GM12878 (cell line): ENCODE data around the gene MOGAT1. TPM values are rescaled to one million over a fixed set of nuclear protein-coding genes. Genes with fewer than 3 reads are reported as not detected.

Experiments used
- ATAC-seq: fragments of 200-7000 bp; cut with Tn5 transposase; 3 replicates; pipeline ENCODE4 v1.9.1; 2020; ENCODE audit warnings: mild to moderate bottlenecking, moderate library complexity
- BruUV-seq: library from RNA; stranded (reverse); fragments of 400-500 nt; replicated peaks from 2 replicates; lab custom pipeline; 2021; lab: Mats Ljungman, UMichigan
- CTCF ChIA-PET: fragments of 300-600 bp; sonication (Branson Sonifier 250); formaldehyde crosslinking; extraction: SDS; loops from one replicate; lab custom pipeline; 2021; ENCODE audit warnings: inconsistent platforms; lab: Yijun Ruan, JAX
- POLR2A ChIA-PET: fragments of 350-600 bp; formaldehyde crosslinking; extraction: SDS; loops from one replicate; lab custom pipeline; 2021; ENCODE audit warnings: inconsistent platforms; lab: Charles Lee
- RAD21 ChIA-PET: fragments of 300-600 bp; sonication (Branson Sonifier 250); formaldehyde crosslinking; loops from one replicate; lab custom pipeline; 2023; ENCODE audit warnings: antibody characterized with exemption; ENCODE audit not compliant: unreplicated experiment; lab: Charles Lee
- SMC1A ChIA-PET: fragments of 300-600 bp; sonication (Branson Sonifier 250); formaldehyde crosslinking; loops from one replicate; lab custom pipeline; 2023; ENCODE audit not compliant: unreplicated experiment, uncharacterized antibody; lab: Charles Lee
- DNase-seq: peaks from one replicate; pipeline ENCODE4 v3.0.0-alpha.2; 2011; ENCODE audit warnings: low read depth, low spot score
- FAIRE-seq: peaks from 3 replicates; lab custom pipeline; 2011; peaks lifted over from hg19 to GRCh38; lab: Jason Lieb, UNC
- H2AFZ ChIP-seq: 2 replicates; pipeline ENCODE4 v1.6.0; 2011; ENCODE audit warnings: low read depth, low read length, control low read depth; ENCODE audit not compliant: control insufficient read depth
- H3K27ac ChIP-seq: 2 replicates; pipeline ENCODE4 v1.5.1; 2011; ENCODE audit warnings: control low read depth; ENCODE audit not compliant: control insufficient read depth, insufficient read depth
- H3K27me3 ChIP-seq, 2 experiments: replicated peaks in 1 of 2; 2 replicates each; pipeline versions ENCODE4 v1.6.0 to v1.6.1; 2011; ENCODE audit warnings: low read length in 1 of 2; ENCODE audit not compliant: control insufficient read depth in 2 of 2, insufficient read depth in 2 of 2
- H3K36me3 ChIP-seq, 2 experiments: 2 replicates each; pipeline ENCODE4 v1.5.1; 2011; ENCODE audit warnings: low read length in 1 of 2; ENCODE audit not compliant: control insufficient read depth in 2 of 2, insufficient read depth in 2 of 2
- H3K4me1 ChIP-seq: 2 replicates; pipeline ENCODE4 v1.6.1; 2011; ENCODE audit warnings: mild to moderate bottlenecking, low read length, moderate library complexity, mixed read lengths; ENCODE audit not compliant: control insufficient read depth, insufficient read depth
- H3K4me2 ChIP-seq: 2 replicates; pipeline ENCODE4 v1.6.0; 2011; ENCODE audit warnings: control low read depth; ENCODE audit not compliant: control insufficient read depth, insufficient read depth
- H3K4me3 ChIP-seq: fragments of 200-600 bp; sonication (generic); 2 replicates; pipeline ENCODE4 v1.5.1; 2016
- H3K79me2 ChIP-seq: 2 replicates; pipeline ENCODE4 v1.6.0; 2011; ENCODE audit warnings: low read length; ENCODE audit not compliant: control insufficient read depth, insufficient read depth
- H3K9ac ChIP-seq: 2 replicates; pipeline ENCODE4 v1.8.0; 2011; ENCODE audit warnings: low read length, control low read depth, mixed read lengths; ENCODE audit not compliant: control insufficient read depth, insufficient read depth
- H3K9me3 ChIP-seq: replicated peaks from 3 replicates; pipeline ENCODE4 v1.5.1; 2011; ENCODE audit warnings: mild to moderate bottlenecking, low read length; ENCODE audit not compliant: control insufficient read depth, insufficient read depth
- H4K20me1 ChIP-seq: 2 replicates; pipeline ENCODE4 v1.6.0; 2011; ENCODE audit not compliant: control insufficient read depth, insufficient read depth
- CBFB ChIP-seq: IDR thresholded peaks from 2 replicates; pipeline ENCODE4 v1.6.1; 2016; ENCODE audit warnings: antibody characterized with exemption, low read depth
- CHD2 ChIP-seq: IDR thresholded peaks from 2 replicates; pipeline ENCODE4 v1.6.1; 2011; ENCODE audit warnings: low read depth, low read length, improper control_type of control experiment, borderline replicate concordance
- CREM ChIP-seq: IDR thresholded peaks from 2 replicates; pipeline ENCODE4 v1.6.1; 2014; ENCODE audit warnings: antibody characterized with exemption, low read depth
- ELK1 ChIP-seq: IDR thresholded peaks from 2 replicates; pipeline ENCODE4 v1.6.1; 2012; ENCODE audit warnings: low read depth, low read length, improper control_type of control experiment
- FOXK2 ChIP-seq: fragments of 450-650 bp; IDR thresholded peaks from 2 replicates; pipeline ENCODE4 v1.6.1; 2017; ENCODE audit warnings: mild to moderate bottlenecking, moderate library complexity
- HCFC1 ChIP-seq: fragments of 150-350 bp; IDR thresholded peaks from 2 replicates; pipeline ENCODE4 v1.6.1; 2014; ENCODE audit warnings: low read length
- HDAC2 ChIP-seq: fragments of 200-600 bp; sonication (generic); IDR thresholded peaks from 2 replicates; pipeline ENCODE4 v1.6.1; 2017
- HDGF ChIP-seq: fragments of 450-650 bp; IDR thresholded peaks from 2 replicates; pipeline ENCODE4 v1.6.1; 2016; ENCODE audit warnings: antibody characterized with exemption
- KDM1A ChIP-seq: fragments of 200-600 bp; sonication (generic); IDR thresholded peaks from 2 replicates; pipeline ENCODE4 v1.6.1; 2016; ENCODE audit warnings: borderline replicate concordance
- NR2C1 ChIP-seq: fragments of 450-650 bp; IDR thresholded peaks from 2 replicates; pipeline ENCODE4 v1.6.1; 2017; ENCODE audit warnings: antibody characterized with exemption, mild to moderate bottlenecking, moderate library complexity
- NR2C2 ChIP-seq: IDR thresholded peaks from 2 replicates; pipeline ENCODE4 v1.6.1; 2011; ENCODE audit warnings: borderline replicate concordance, low read depth; ENCODE audit not compliant: control insufficient read depth, insufficient read length
- RUNX3 ChIP-seq: IDR thresholded peaks from 2 replicates; pipeline ENCODE4 v1.6.1; 2012; ENCODE audit warnings: low read length, inconsistent platforms
- SREBF1 ChIP-seq: IDR thresholded peaks from 2 replicates; pipeline ENCODE4 v1.6.1; 2012; ENCODE audit warnings: mild to moderate bottlenecking, low read length
- SUPT20H ChIP-seq: IDR thresholded peaks from 2 replicates; pipeline ENCODE4 v1.6.1; 2011; ENCODE audit warnings: low read depth, mild to moderate bottlenecking, low read length, moderate library complexity, borderline replicate concordance; ENCODE audit not compliant: control insufficient read depth
- TBL1XR1 ChIP-seq: IDR thresholded peaks from 2 replicates; pipeline ENCODE4 v1.6.1; 2012; ENCODE audit warnings: low read depth, low read length, improper control_type of control experiment
- TCF12 ChIP-seq: IDR thresholded peaks from 2 replicates; pipeline ENCODE4 v1.6.1; 2011; ENCODE audit warnings: low read depth, mild to moderate bottlenecking, low read length
- ZNF217 ChIP-seq: fragments of 450-650 bp; IDR thresholded peaks from 2 replicates; pipeline ENCODE4 v1.6.1; 2017; ENCODE audit warnings: antibody characterized with exemption, mild to moderate bottlenecking
- WGBS: methylation state at CpG from one replicate; pipeline ENCODE4 v1.1.6; 2016; ENCODE audit warnings: low lambda C conversion rate; ENCODE audit not compliant: insufficient replicate concordance, insufficient coverage; ENCODE audit errors: missing lambda C conversion rate; 5-methylcytosine and 5-hydroxymethylcytosine counted together
- in situ Hi-C: fragments of 300-500 bp; cut with MboI; formaldehyde crosslinking; loops from 9 replicates; pipeline ENCODE4 v1.14.3; 2018; ENCODE audit warnings: mixed read lengths
- intact Hi-C: fragments of 100-400 bp; cut with micrococcal nuclease; formaldehyde crosslinking; loops from one replicate; pipeline ENCODE4 v1.14.2; 2022; ENCODE audit not compliant: unreplicated experiment
- polyA plus RNA-seq, 11 experiments: library from polyadenylated mRNA; depleted of rRNA in 4 of 11; unstranded in 6 of 11; stranded (reverse) in 5 of 11; fragments of >200 nt; fragmentation: Nextera tagmentation in 4 of 11; fragmentation: Illumina TruSeq in 1 of 11; extraction: Ambion mirVana in 4 of 11; extraction: Trizol in 1 of 11; gene quantifications; 1 replicate in 1 of 11; 2 replicates in 10 of 11; pipeline versions ENCODE4 v1.2.1 to v1.2.3, GENCODE V29; 2011 to 2016; ENCODE audit warnings: inconsistent platforms in 2 of 11, missing spikeins in 2 of 11, low read depth in 1 of 11
- total RNA-seq, 4 experiments: library from RNA; depleted of rRNA in 3 of 4; stranded (reverse); fragments of >200 nt in 3 of 4; fragmentation: Illumina TruSeq in 1 of 4; extraction: Trizol in 1 of 4; gene quantifications; 2 replicates each; pipeline versions ENCODE4 v1.2.1 to v1.2.3, GENCODE V29; 2013 to 2021

MOGAT1 gene
- total and polyA plus RNA-seq, 10 of the 15 experiments (the other 5 are each of a cell fraction or from before 2014, with no cell fraction given), result not detected

GRCh38 chr2:222734703-222735014 lies 63.2 kb downstream of the MOGAT1 start:
- H2AFZ ChIP-seq, result peak overlapping the region; percentile 35; the same call in 1 of the 2 replicates
- FAIRE-seq (peak; percentile 73), ATAC-seq (peak; percentile 68), DNase-seq (peak; percentile 41)
- ChIA-PET CTCF (interaction anchor here (0.8 to 1.4 kb wide), 3 partner anchors 16 to 27 kb away, joined by 3 to 4 read pairs (median 3); no protein-coding TSS in a partner anchor), SMC1A (interaction anchor here (0.7 to 2.4 kb wide), 7 partner anchors 9 to 64 kb away, joined by 3 to 18 read pairs (median 4); no protein-coding TSS in a partner anchor), POLR2A (interaction anchor here (0.6 to 0.7 kb wide), 2 partner anchors 17 to 487 kb away, joined by 3 to 6 read pairs; no protein-coding TSS in a partner anchor), RAD21 (interaction anchor here (0.9 kb wide), 1 partner anchor 79 kb away, joined by 3 read pairs; no protein-coding TSS in a partner anchor)
- no peaks in the 10 kb centered on the region for H4K20me1 ChIP-seq
- peak overlapping the region; percentile 71 for H3K4me2 ChIP-seq
- H3K27me3 ChIP-seq, result no peaks in the 10 kb centered on the region
- peaks cover 36% of the 10 kb centered on the region for H3K4me1 ChIP-seq
- no peaks in the 10 kb centered on the region for H3K79me2 ChIP-seq
- intact Hi-C loops (no loop called here), in situ Hi-C loops (no loop called here)
- no peaks in the 10 kb centered on the region for H3K36me3 ChIP-seq
- no peak overlapping the region for H3K9ac ChIP-seq
- no TSS peak for BruUV-seq
- no peak overlapping the region; the same call in 1 of the 2 replicates for H3K4me3 ChIP-seq
- peak overlapping the region; percentile 54 for H3K27ac ChIP-seq
- H3K9me3 ChIP-seq, result no peaks in the 10 kb centered on the region; the same call in 2 of the 3 replicates
- WGBS, result 16% methylated on average over 1 of the region's 1 CpG
- TF ChIP-seq HDAC2 (no peak), NR2C2 (no peak), ZNF217 (no peak), RUNX3 (peak; percentile 56)

DNA sequence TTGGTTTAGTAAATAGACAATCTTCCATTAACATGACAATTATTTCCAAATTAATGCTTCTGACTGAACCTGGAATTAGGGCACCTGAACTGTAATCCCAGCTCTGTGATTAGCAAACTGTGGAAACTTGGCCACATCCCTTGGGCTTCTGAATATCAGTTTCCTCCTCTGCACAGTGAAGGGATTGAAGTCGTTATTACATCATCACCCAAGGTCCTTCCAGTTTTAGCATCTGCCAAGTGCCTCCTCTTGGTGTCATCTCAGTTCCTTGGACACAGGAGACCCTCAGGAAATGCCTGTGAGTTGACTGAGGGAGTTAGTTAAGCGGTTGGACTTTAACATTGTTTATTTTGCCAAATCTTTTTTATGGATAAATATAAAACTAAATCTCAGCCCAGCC lies 64.8 kb downstream of the MOGAT1 start:
- FAIRE-seq (no peak), DNase-seq (no peak), ATAC-seq (no peak)
- in situ Hi-C loops (no loop called here), intact Hi-C loops (no loop called here)
- Histone ChIP-seq H3K4me3 (no peak overlapping the region), H3K27me3 (no peaks in the 10 kb centered on the region), H3K9ac (no peak overlapping the region), H3K4me1 (peaks cover 27% of the 10 kb centered on the region), H3K79me2 (no peaks in the 10 kb centered on the region), H2AFZ (no peak overlapping the region; the same call in 1 of the 2 replicates), H3K36me3 (no peaks in the 10 kb centered on the region), H3K4me2 (no peak overlapping the region), H4K20me1 (no peaks in the 10 kb centered on the region), H3K27ac (no peak overlapping the region), H3K9me3 (no peaks in the 10 kb centered on the region; the same call in 2 of the 3 replicates)
- ChIA-PET SMC1A (interaction anchor here (0.6 to 2.4 kb wide), 4 partner anchors 10 to 130 kb away, joined by 3 to 18 read pairs (median 8); no protein-coding TSS in a partner anchor), POLR2A (no interaction called here), CTCF (no interaction called here), RAD21 (no interaction called here)
- 75% methylated on average over 2 of the region's 2 CpGs for WGBS
- BruUV-seq, result no TSS peak
- no peak for TF ChIP-seq HDGF
- TF ChIP-seq CREM, result no peak
- no peak for TF ChIP-seq KDM1A
- TF ChIP-seq TBL1XR1, result no peak
- TF ChIP-seq CHD2, result no peak
- TF ChIP-seq RUNX3, result no peak
- TF ChIP-seq NR2C1, result no peak
- no peak for TF ChIP-seq SUPT20H
- TF ChIP-seq FOXK2, result no peak
- no peak for TF ChIP-seq TCF12
- no peak for TF ChIP-seq SREBF1
- no peak for TF ChIP-seq HCFC1
- no peak for TF ChIP-seq ELK1
- no peak for TF ChIP-seq CBFB
